ENCODE results near the gene ACD. TPM values are rescaled to one million over a fixed set of nuclear protein-coding genes. Genes with fewer than 3 reads are reported as not detected.

The ACD gene
- total and polyA plus RNA-seq, 4 donors = 13.2 to 19.7 (median 15.9) TPM

- no peak overlapping the region for H3K9ac ChIP-seq (ENCODE audit: insufficient read depth in 1 of 2, low read length in 2 of 2)
- 84 to 98% methylated on average over 1 of the region's 1 CpG for WGBS, 2 donors
- peaks cover 0 to 18% (median 2%) of the 10 kb centered on the region in 4 donors for H3K36me3 ChIP-seq (ENCODE audit: control insufficient read depth in 4 of 4, insufficient read depth in 4 of 4, low read length in 4 of 4)
- no peak overlapping the region for H3K4me3 ChIP-seq
- no peak for DNase-seq
- no peak for TF ChIP-seq CTCF (IDR thresholded peaks at IDR 0.05; ENCODE audit: control extremely low read depth, extremely low read depth)
- H3K27me3 ChIP-seq (ENCODE audit: control insufficient read depth in 3 of 3, insufficient read depth in 3 of 3, low read length in 2 of 3) = no peaks in the 10 kb centered on the region
- H3K27ac ChIP-seq (ENCODE audit: low read depth in 1 of 2, low read length in 1 of 2) = peak overlapping the region in 1 of 2 donors; percentile 1
- ATAC-seq (ENCODE audit: insufficient read depth, low FRiP score) = no peak
- H3K9me3 ChIP-seq (ENCODE audit: control insufficient read depth in 4 of 4, insufficient read depth in 3 of 4, low read length in 3 of 4) = no peaks in the 10 kb centered on the region
- H3K4me1 ChIP-seq (ENCODE audit: control insufficient read depth in 5 of 5, insufficient read depth in 5 of 5, low read length in 5 of 5) = peaks cover 0 to 21% (median 17%) of the 10 kb centered on the region in 5 donors
Observed at GRCh38 chr16:67677712-67678111, 17.7 kb upstream of the ACD start.

- Histone ChIP-seq H3K27ac (ENCODE audit: low read depth in 1 of 2, low read length in 1 of 2) (no peak overlapping the region), H3K36me3 (ENCODE audit: control insufficient read depth in 4 of 4, insufficient read depth in 4 of 4, low read length in 4 of 4) (peaks cover 0 to 18% (median 1%) of the 10 kb centered on the region in 4 donors), H3K4me1 (ENCODE audit: control insufficient read depth in 5 of 5, insufficient read depth in 5 of 5, low read length in 5 of 5) (peaks cover 0 to 21% (median 17%) of the 10 kb centered on the region in 5 donors), H3K9ac (ENCODE audit: insufficient read depth in 1 of 2, low read length in 2 of 2) (no peak overlapping the region), H3K27me3 (ENCODE audit: control insufficient read depth in 3 of 3, insufficient read depth in 3 of 3, low read length in 2 of 3) (no peaks in the 10 kb centered on the region), H3K4me3 (no peak overlapping the region), H3K9me3 (ENCODE audit: control insufficient read depth in 4 of 4, insufficient read depth in 3 of 4, low read length in 3 of 4) (no peaks in the 10 kb centered on the region)
- 71 to 84% methylated on average over 8 of the region's 8 CpGs for WGBS, 2 donors
- no peak for ATAC-seq (ENCODE audit: insufficient read depth, low FRiP score)
- no peak for DNase-seq
- TF ChIP-seq CTCF (IDR thresholded peaks at IDR 0.05; ENCODE audit: control extremely low read depth, extremely low read depth) = no peak
Observed at GRCh38 chr16:67676939-67677338, 16.9 kb upstream of the ACD start.

DNA sequence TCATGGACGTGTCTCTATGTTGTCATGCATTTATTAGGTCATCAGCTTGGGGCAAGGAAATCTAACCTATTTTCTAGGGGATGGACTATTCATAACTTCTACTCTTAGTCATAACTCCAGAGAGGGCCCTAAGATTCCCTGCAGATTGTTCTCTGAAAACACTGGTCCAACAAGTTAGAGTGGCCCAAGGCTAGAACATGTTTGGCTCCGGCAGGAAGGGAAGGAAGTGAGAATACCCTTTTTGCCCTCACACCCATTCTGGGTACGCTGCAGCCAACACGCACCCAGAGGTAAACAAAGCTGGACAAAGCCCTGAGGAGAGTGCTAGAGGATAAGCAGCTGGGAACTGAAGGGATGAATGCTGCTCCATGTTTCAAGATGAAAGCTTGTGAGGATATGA lies 16.5 kb upstream of the ACD start:
- no peak for TF ChIP-seq CTCF (IDR thresholded peaks at IDR 0.05; ENCODE audit: control extremely low read depth, extremely low read depth)
- WGBS, 2 donors = 57 to 63% methylated on average over 4 of the region's 4 CpGs
- no peak overlapping the region for H3K9ac ChIP-seq (ENCODE audit: insufficient read depth in 1 of 2, low read length in 2 of 2)
- H3K27me3 ChIP-seq (ENCODE audit: control insufficient read depth in 3 of 3, insufficient read depth in 3 of 3, low read length in 2 of 3) = no peaks in the 10 kb centered on the region
- H3K4me3 ChIP-seq = no peak overlapping the region
- peaks cover 0 to 21% (median 17%) of the 10 kb centered on the region in 5 donors for H3K4me1 ChIP-seq (ENCODE audit: control insufficient read depth in 5 of 5, insufficient read depth in 5 of 5, low read length in 5 of 5)
- DNase-seq (no peak), ATAC-seq (ENCODE audit: insufficient read depth, low FRiP score) (no peak)
- H3K36me3 ChIP-seq (ENCODE audit: control insufficient read depth in 4 of 4, insufficient read depth in 4 of 4, low read length in 4 of 4) = peaks cover 0 to 16% (median 1%) of the 10 kb centered on the region in 4 donors
- no peaks in the 10 kb centered on the region for H3K9me3 ChIP-seq (ENCODE audit: control insufficient read depth in 4 of 4, insufficient read depth in 3 of 4, low read length in 3 of 4)
- no peak overlapping the region for H3K27ac ChIP-seq (ENCODE audit: low read depth in 1 of 2, low read length in 1 of 2)

DNA sequence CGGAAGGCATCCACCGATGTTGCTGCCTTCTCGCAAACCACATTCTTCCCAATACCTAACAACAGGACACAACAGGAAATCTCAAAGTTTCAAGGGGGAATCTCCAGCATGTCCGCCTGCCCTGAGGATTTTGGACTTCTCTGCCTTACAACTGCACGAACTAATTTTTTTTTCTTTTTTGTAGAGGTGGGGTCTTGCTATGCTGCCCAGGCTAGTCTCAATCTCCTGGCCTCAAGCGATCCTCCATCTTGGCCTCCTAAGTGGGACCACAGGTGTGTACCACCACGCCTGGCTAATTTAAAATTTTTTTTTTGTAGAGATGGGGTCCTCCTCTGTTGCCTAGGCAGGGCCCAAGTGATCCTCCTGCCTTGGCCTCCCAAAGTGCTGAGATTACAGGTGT lies 15.9 kb upstream of the ACD start:
- H3K27me3 ChIP-seq (ENCODE audit: control insufficient read depth in 3 of 3, insufficient read depth in 3 of 3, low read length in 2 of 3) = no peaks in the 10 kb centered on the region
- H3K9ac ChIP-seq (ENCODE audit: insufficient read depth in 1 of 2, low read length in 2 of 2) = no peak overlapping the region
- ATAC-seq (ENCODE audit: insufficient read depth, low FRiP score) = no peak
- peaks cover 0 to 20% (median 17%) of the 10 kb centered on the region in 5 donors for H3K4me1 ChIP-seq (ENCODE audit: control insufficient read depth in 5 of 5, insufficient read depth in 5 of 5, low read length in 5 of 5)
- H3K27ac ChIP-seq (ENCODE audit: low read depth in 1 of 2, low read length in 1 of 2) = peak overlapping the region in 1 of 2 donors; percentile 7
- WGBS, 2 donors = 96 to 98% methylated on average over 7 of the region's 7 CpGs
- no peak overlapping the region for H3K4me3 ChIP-seq
- TF ChIP-seq CTCF (IDR thresholded peaks at IDR 0.05; ENCODE audit: control extremely low read depth, extremely low read depth) = no peak
- DNase-seq = no peak
- no peaks in the 10 kb centered on the region for H3K9me3 ChIP-seq (ENCODE audit: control insufficient read depth in 4 of 4, insufficient read depth in 3 of 4, low read length in 3 of 4)
- peaks cover 0 to 15% (median 1%) of the 10 kb centered on the region in 4 donors for H3K36me3 ChIP-seq (ENCODE audit: control insufficient read depth in 4 of 4, insufficient read depth in 4 of 4, low read length in 4 of 4)
